ENCODE data around the gene KHK. TPM values are rescaled to one million over a fixed set of nuclear protein-coding genes. Genes with fewer than 3 reads are reported as not detected.

The KHK gene
- total RNA-seq, 1 donor from 2014 or later, result 2.4 TPM

Other genes starting within 250 kb of the KHK start
- gene DPYSL5, start 238.6 kb upstream of the KHK start, total RNA-seq, result 0.11 TPM in 1 of 2 replicates, not detected in the other
- 9.4 and 9.5 TPM in 2 replicates for gene MAPRE3, start 116.1 kb upstream of the KHK start, total RNA-seq
- 116 and 118 TPM in 2 replicates for gene TMEM214, start 53.8 kb upstream of the KHK start, total RNA-seq
- 23.4 and 23.9 TPM in 2 replicates for gene AGBL5, start 35.1 kb upstream of the KHK start, total RNA-seq
- 369 and 380 TPM in 2 replicates for gene OST4, start 15.1 kb upstream of the KHK start, total RNA-seq
- 206 and 212 TPM in 2 replicates for gene EMILIN1, start 8.2 kb upstream of the KHK start, total RNA-seq
- 1.2 and 1.9 TPM in 2 replicates for gene CGREF1, start 32.4 kb downstream of the KHK start, total RNA-seq
- 0.48 TPM in 1 of 2 replicates, not detected in the other for gene ABHD1, start 37.0 kb downstream of the KHK start, total RNA-seq
- gene PREB, start 47.9 kb downstream of the KHK start, total RNA-seq, result 42.7 and 46.3 TPM in 2 replicates
- not detected in 2 replicates for gene PRR30, start 52.6 kb downstream of the KHK start, total RNA-seq
- not detected in 2 replicates for gene TCF23, start 62.2 kb downstream of the KHK start, total RNA-seq
- 117 and 125 TPM in 2 replicates for gene ATRAID, start 125.3 kb downstream of the KHK start, total RNA-seq
- 33.2 and 33.3 TPM in 2 replicates for gene SLC5A6, start 125.5 kb downstream of the KHK start, total RNA-seq
- 72.6 and 76.9 TPM in 2 replicates for gene CAD, start 130.6 kb downstream of the KHK start, total RNA-seq
- not detected in 2 replicates for gene SLC30A3, start 176.3 kb downstream of the KHK start, total RNA-seq
- not detected in 2 replicates for gene DNAJC5G, start 188.7 kb downstream of the KHK start, total RNA-seq
- gene TRIM54, start 195.7 kb downstream of the KHK start, total RNA-seq, result not detected in 2 replicates
- 2.6 and 4.1 TPM in 2 replicates for gene UCN, start 221.7 kb downstream of the KHK start, total RNA-seq
- gene MPV17, start 236.3 kb downstream of the KHK start, total RNA-seq, result 76.0 and 85.5 TPM in 2 replicates

Measured in osteocyte (in vitro differentiated cells).